Activated T-helper 1 cell treated with Interleukin-2 at 50 U/mL for 16 hours (primary cell): ENCODE results near the gene QSOX2.

Experiments used
- DNase-seq: peaks from one replicate; pipeline ENCODE4 v3.0.0-alpha.2; 2020; ENCODE audit warnings: low read depth

The QSOX2 gene

DNA sequence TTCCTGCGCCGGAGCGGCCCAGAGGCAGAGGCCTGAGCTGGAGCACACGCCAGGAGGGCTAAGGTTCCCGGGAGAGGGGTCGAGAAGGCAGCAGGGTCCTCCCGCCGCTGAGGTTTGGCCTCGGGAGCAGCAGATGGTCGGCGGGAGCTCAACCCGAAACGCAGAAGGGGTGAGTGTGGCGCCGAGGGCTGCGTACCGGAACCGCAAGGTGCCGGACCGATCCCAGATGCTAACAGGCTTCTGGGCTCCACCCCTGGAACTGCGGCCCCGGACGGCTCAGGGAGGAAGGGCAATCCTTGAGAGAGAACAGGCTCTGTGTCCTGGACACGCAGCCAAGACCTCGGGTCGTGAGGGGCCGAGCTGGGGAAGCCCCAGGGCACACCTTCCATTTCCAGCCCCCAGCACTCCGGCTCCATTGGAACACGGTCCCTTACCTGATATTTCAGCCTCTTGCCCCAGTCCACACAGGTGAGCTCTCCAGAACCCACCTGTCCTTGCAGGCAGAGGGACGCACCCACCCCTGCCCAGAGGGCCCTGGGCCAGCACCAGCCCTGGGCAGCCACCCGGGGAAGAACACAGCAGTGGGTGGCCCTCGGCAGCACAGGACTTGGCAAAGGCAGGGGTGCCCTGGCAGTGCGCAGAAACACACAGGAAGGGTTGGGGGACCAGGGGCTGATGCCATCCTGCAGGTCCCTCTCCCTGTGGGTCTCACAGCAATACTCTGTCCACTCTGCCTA is 42.0 kb downstream of the QSOX2 start:
- DNase-seq = no peak

DNA sequence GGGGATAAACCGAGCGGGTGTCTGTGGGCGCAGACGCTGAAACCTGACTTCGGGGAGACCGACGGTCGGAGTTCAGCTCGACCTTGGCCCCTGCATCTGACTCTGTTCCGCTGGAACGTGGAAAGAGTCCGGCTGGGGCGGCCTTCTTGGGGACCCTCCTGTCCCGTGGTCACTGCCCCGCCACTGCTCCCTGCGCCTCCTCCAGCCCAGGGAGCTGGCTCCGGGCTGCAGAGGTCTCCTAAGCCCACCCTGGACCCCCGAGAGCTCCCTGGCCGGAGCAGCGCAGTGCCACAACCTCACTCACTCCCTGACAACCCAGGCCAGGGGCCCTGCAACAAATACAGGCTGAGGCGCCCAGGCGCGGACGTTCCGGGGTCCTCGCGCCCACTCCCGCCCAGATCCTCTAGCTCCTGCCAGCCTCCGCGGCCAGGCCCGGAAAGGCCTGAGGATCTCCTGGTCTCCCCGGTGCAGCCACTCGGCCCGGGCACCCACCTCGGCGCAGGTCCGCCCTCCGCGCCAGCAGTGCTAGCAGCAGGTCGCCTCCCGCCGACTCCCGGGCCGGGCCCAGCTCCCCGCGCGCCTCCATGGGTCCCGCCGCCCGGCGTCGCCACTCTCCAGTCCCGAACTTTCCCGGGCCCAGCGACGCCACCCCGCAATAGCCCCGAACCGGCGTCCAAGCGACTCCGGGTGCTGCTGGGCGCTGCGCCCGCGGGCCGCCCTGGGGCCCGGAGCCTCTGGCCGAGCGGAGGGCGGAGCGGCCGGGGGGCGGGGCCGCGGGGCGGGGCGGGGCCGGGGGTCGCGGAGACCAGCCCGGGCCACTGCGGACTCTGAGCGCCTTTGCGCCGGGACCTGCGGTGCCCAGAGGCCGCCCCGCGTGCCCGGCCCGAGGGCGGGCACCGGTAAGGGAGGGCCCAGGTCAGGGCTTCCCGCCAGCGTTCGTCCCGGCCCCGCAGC is 42.9 kb downstream of the QSOX2 start:
- DNase-seq = no peak

DNA sequence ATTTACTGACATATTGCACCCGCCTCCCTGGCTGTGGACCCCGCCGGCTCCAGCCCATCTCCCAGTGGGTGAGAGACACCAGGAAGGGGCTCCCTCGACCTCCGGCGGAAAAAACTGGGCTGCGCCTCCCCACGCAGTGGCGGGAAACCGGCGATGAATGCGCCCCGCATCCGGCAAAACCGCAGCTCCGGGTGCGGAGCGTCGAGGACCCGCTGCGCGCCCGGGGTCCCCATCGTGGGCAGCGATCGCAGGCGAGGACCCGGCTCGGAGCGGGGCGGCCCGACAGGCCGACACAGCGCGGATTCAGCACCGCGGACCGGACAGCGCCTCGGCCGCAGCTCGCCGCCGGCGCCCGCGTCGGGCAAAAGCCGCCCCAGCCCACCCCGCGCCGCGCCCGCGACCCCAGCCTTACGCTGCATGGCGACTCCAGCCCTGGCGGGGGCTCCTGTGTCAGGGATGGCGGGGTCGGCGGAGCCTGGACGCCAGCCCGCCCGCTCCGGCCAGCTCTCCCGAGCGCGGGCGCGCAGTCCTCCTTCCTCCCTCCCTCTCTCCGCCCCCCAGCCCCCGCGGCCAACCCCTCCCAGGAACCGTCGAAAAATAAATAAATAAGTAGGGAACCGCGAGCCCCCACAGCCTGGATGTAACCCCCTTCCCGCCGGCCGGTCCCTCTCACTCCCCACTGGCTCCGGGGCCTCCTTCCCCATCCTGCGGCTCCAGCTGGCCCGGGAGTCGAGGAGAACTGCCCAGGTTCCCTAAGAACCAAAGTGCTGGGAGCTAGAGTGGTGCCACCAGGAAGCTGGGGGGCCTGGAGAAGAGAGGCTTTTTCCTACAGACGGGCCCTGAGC is 43.8 kb downstream of the QSOX2 start:
- DNase-seq = no peak

DNA sequence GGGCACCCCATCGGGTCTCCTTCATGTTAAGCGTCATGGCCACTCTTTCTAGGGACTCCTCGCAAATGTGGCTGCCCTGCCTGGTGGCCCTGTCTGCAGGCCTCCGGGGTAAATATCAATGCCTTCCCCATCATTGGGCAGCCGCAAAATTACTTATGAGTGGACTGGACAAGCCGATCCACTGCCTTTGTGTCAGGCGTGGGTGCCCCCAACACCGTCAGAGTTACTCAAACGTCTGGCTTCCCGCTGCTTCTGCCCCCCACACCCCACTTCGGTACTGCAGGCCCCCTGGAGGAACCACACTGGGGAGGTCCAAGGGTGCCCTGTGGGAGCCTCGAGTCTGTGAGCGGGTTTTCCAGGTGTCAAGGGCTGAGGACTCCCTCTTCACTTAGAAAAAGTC is 44.4 kb downstream of the QSOX2 start:
- DNase-seq = no peak

DNA sequence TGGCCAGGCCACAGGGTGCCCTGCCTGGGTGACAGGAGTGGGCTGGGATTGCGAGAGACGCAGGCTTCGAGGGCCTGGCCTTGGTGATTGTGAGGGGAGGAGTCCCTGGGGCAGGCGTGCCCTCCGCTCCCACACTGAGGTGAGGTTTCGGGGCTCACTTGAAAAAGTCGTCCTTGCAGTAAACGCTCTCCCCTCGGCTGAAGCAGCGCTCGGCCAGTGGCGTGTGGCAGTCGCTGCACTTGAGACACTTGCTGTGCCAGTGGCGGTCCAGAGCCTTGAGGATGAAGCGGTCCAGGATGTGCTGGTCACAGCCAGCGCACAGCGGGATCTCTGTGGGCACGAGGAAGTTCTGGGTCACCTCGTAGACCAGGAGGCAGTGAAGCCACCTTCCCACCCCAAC is 45.2 kb downstream of the QSOX2 start:
- DNase-seq = no peak

DNA sequence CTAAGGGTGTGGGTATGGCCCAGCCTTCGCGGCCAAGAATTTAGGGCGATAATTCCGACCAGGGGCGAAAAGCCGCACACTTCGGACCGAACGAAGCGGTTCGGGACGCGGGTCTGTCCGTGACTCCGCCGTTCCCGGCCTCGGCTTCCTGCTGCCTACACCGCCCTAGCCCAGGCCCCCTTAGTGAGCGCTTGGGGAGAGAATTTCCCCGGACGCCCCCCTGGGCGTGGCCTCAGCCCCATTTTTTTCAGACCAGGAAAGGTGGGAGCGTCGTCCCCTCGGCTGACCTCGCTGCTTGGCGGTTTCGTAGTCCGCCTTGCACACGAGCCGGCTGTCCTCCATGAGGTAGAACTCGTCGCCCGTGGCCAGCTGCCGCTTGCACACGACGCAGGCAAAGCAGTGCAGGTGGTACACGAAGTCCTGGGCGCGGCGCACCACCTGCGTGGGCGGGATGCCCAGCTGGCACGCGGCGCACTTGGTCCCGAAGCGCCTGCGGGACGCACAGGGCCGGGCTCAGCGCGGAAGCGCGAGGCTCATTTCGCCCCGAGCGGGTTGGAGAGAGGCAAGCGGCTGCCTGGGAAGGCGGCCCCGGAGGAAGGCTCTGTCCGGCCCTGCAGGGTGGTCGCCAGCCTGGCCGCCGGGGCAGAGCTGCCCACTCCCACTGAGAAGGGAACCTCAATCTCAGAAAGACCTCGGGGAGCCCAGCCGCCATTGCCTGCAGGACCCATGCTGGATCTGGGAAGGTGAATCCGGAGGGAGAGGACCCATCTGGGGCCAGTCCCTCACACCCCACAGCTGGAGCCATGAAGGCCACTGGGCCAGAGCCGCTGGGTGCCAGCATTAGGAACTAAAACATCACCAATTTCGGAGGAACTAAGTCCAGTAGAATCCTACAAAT is 46.0 kb downstream of the QSOX2 start:
- DNase-seq = no peak

DNA sequence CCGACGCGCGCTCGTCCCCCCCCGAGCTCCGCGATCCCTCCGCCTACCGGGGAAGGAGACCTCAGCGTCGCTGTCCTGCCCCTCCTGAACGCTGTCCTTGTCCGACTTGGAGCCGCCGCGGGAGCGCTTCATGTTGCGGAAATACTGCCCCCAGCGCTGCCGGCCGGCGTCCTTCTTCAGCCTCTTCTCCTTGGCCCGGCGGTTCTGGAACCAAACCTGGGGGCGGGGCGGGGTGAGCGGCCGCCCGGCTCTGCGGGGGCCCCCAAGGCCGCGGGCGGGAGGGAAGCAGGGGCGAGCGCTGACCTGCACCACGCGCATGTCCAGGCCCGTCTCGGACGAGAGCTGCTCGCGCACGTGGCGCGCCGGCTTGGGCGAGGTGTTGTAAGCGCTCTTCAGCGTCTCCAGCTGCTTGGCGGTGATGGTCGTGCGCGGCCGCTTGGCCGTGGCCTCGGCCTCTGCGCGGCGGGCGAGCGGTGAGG is 47.0 kb downstream of the QSOX2 start:
- DNase-seq = no peak

DNA sequence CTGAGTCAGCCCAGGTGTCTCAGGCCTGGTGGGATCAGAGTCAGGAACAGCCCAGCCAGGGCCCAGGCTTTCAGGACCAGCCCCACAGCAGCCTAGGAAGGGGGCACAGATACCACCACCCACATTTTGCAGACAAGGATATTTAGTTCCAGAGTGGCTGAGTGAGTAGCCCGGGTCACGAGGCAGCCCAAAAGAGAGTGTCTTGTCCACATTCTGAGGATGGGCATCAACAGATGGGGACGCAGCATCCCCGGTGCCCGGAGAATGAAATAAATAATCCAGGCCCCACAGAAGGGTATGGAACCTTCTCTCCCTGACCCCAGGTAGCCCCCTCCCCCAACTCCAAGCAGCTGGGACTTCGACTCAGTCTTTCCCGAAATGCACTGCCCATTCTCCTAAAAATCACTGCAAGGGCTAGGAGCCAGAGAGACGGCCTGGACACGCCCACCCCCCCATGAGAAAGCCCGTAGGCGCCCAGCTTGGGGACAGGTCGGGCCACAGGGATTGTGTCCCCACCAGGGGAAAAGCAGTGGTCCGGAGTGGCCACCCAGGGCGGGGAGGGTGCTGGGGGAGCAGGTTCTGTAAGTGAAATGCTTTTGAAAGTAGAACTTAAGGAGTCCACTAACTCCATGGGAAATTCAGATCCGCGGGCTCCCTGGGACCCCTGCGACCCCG is 47.5 kb downstream of the QSOX2 start:
- DNase-seq = no peak

DNA sequence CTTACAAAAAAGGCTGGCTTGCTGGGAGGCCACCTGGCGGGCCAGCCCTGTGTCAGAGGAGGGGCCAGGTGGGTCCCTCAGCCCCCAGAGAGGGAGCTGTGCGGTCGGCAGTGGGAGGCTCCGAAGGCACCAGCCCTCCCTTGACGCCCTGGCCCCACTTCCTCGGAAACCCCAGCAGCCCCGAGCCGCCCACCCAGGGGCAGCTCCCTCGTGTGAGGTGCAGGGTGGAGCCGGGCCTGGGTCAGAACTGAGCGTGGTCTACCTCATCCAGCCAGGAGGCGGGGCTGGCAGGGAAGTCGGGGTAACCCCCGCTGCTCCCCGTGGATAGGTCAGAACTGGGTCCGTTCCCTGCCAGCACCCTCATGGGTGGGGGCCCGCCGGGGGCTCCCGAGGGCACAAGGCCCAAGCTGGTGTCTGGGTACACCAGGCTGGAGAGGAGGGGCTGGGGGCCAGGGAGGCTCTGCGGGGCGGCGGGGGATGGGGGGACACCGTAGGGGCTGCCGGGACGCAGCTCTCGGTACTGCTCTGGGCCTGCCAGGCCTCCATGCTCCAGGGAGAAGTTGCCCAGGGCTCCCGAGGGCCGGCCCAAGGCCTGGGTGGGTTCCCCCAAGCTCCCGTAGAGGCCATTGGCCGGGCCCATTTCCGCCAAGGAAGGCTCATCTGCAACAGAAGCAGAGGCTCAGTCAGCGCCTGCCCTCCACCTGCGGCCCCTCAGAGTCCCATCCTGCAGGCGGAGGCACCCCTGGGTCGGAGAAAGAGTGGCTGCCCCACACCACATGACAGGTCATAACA is 48.3 kb downstream of the QSOX2 start:
- no peak for DNase-seq

DNA sequence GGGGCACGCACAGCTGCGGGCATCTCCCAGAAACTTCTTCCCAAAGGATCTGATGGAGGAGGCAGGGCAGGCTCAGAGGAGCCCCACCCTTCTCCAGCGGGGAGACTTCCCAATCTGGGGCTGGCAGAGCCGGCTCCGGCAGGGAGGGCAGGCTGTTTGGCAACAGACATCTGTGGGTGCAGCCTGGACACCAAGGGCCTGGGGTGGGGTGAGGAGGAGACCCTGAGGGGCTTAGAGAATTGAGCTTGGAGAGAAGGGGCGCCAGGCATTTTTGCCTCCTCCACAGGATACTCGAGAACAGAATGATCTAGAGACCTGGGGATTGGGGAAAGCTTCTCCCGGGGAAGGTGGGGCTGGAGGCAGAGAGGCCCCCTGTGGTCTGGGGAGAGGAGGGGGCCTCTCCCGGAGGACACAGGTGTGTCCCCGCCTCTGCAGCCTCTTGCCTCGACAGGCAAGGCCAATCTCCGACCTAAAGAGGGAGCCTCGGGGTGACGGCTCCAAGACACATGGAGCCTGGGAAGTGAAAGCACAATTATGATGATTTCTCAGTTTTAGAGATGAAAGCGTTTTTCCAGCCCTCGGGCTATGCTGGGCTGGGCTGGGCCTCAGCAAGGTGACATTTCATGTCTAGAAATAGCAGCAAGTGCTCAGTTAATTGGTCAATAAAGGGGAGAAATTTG is 49.1 kb downstream of the QSOX2 start:
- no peak for DNase-seq

DNA sequence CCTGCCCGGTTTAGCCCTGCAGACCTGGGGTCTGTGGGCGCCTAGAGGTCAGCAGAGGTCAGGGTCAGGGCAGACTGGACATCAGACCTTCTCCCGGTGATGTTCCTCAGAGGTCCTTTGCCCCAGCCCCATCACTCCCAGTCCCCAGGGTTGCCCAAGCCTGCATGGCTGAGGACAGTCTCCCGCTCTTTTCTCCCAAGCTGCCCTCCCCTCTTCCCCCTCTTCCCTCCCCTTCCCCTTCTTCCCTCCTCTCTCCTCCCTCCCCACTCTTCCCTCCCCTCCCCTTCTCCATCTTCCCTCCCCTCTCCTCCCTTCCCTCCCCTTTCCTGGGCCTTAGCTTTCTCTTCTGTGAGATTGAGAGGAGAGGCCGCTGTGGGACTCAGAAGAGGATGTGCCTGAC is 51.1 kb downstream of the QSOX2 start:
- DNase-seq = no peak

DNA sequence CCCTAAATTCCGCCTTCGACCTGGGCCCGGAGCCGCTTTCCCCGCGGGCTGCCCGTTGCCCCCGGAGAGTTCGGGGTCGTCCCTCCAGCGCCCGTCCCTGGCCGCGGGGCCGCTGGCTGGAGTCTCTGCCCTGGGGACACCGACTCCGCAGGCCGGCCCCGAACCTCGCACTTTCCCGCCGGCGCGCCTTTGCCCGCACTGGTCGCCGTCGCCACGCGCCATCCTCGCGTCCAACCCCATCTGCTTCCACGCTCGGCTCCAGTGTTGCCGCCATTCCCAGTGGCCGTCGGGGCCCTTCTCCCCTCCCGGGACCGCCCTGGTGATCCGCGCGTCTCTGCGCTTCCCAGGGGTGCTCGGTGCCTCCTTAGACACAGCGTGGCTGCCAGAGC is 51.7 kb downstream of the QSOX2 start:
- no peak for DNase-seq

DNA sequence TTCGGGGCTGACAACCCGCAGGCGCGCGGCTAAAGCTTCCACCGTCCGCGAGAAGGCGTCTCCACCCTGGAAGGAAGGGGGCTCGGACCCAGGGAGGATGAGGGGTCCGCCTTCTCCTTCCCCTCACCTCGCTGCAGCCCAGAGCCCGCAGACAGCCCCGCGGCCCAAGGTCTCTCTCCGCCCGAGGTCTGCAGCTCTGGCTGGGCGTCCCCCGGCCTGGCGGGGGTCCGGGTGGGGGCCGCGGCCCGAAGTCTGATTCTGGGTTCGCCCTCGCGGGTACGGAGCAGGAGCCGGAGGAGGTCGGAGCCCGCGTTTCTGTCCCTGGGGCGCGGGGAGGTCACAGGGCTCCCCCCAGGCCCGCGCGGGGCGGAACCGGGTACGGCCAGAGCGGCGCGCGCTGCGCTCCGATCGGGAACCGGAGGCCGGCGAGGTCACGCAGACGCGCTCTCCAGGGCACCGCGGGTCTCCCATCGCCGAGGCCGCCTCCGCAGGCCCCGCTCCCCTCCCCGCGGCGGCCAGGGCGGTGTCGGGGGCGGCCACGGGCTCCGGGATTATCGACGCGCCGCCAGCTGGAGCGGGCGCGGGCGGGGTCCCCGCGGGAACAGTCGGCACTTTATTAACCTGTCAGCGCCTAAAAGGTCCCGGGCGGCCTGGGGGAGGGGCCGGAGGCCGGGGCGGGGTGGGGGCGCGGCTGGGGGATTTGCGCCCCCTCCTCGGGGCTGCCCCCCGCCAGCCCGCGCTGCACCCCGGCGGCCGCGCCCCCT is 52.3 kb downstream of the QSOX2 start:
- DNase-seq = no peak

DNA sequence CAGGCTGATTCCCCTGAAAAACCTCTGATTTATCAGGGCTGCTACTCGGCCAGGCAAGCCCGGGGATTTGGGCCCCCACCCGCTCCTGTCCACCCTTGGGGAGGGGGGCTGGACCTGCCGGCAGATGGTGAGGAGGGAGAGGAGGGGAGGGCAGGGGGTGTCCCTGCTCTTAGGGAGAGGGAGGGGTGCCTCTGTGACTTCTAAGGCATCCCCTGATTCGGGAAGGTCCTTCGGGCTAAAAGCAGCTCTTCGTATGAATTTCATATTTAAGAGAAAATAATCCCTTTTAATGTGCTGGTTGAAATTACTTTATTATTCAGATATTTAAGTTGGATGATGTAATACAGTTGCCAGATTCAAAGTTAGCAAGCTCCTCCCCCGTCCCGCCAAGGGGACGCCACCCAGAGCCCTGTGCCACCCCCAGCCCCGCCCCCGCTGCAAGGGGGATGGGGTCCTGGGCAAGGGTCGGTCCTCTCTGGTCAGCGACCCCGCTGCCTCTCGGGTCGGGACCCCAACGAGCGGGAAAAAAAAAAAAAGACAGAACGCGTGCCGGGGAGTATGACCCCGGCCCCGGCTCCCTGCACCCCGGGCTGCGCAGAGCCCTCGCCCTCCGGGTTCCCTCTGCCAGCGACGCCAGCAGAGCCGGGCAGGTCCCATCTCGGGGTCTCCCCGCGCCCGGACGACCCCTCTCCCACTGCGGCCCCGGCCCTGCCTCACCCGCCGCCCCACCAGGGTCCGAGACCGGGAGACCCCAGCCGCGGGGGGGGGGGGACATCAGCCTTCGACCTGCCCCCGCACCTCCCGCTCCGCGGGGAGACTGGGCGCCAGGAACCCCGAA is 53.1 kb downstream of the QSOX2 start:
- DNase-seq = no peak

DNA sequence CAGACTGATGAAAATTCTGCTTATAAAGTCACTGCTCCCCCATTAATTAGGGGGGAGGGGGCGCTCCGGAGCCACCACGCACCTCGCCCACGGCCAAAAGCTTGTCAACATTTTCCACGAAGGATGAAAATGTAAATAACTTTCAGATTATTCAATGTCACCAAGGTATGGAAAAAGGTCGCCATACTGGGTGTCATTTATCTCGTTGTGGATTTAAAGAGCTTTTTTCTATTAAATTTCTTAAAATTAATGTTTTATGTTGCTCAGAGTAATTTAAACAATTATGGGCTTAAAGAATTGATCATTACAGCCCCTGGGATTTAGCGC is 53.7 kb downstream of the QSOX2 start:
- no peak for DNase-seq

DNA sequence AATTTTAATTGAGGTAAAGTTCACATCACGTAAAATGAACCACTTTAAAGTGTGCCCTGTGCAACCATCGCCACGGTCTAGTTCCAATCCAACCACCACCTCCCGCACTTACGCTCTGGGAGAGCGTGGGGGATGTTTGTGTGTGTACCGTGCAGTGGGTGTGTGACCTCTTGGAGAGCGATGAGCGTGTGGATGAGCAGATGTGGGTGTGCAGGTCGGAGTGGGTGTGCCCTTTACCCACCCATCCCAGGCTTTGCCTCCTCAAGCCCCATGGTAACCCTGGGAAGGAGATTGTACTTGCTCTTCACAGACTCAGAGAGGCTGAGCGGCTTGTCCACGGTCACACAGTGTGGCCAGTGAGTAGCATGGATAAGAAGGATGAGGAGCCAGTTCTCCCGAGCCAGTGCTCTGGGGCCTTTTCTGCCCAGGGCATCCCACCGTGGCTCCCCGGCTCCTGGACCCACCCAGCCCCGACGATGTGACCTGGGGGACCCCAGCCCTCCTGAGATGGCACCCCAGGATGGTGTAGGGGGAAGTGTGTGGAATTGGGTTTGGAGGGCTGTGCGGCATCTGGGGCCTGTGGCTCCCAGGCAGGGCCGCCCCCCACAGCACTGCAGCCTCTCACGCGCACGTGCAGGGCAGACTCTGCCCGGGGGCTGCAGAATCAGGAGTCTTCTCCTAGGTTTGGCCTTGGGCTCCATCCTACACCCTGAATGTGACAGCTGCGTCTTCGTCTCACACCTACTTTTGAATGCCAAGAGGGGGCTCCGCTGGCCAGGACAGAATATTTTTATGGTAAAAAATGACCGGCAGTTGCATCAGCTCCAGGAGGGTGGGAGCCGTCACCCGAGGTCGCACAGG is 54.3 kb downstream of the QSOX2 start:
- no peak for DNase-seq

DNA sequence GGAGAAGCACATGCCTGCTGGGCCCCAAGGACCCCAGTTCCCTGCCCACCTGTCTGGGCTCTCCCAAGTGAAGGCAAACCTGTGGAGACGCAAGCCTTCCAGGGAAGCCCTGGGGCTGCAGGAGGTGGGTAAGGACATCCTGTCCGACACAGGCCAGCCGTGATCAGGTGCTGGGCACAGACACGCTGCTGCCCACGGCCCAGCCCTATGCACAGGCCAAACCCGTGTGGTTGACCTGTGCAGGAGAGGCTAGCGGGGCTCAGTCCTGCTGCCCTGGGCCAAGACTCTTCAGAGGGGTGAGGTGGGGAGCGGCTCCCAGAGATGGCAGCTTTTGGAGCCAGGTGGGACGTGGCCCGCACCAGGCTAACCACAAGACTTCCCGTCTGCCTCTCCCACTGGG is 55.0 kb downstream of the QSOX2 start:
- DNase-seq = no peak
